ENCODE results near the gene CCDC150. TPM values are rescaled to one million over a fixed set of nuclear protein-coding genes. Genes with fewer than 3 reads are reported as not detected.

CCDC150 gene
- total RNA-seq, 1 experiment from 2014 or later, result 29.2 TPM

GRCh38 chr2:196592331-196592910, 47.1 kb upstream of the CCDC150 start:
- intact Hi-C loops (cut with micrococcal nuclease), result no loop called here

More at GRCh38 chr2:196592331-196592910, 47.1 kb upstream of the CCDC150 start:
- RAD21 ChIA-PET (ENCODE audit: low non-redundant PET in 1 of 2, low total read pairs in 2 of 2, uncharacterized antibody in 2 of 2, unreplicated experiment in 2 of 2), result no interaction called here
- DNase-seq (ENCODE audit: low read depth, low spot score) (no peak), ATAC-seq (peak; percentile 66)
- TF ChIP-seq YY1 (IDR thresholded peaks at IDR 0.05; ENCODE audit: extremely low read depth, insufficient replicate concordance, low read depth, low read length) (no peak), ATF3 (IDR thresholded peaks at IDR 0.05) (no peak), ZBTB33 (IDR thresholded peaks at IDR 0.05; ENCODE audit: extremely low read depth, insufficient replicate concordance, low read length) (no peak), POLR2A (IDR thresholded peaks at IDR 0.05; ENCODE audit: borderline replicate concordance, extremely low read depth, insufficient read depth, insufficient read length) (no peak), CTCF (IDR thresholded peaks at IDR 0.05 in 2 of 3, conservative IDR thresholded peaks at IDR 0.05 in 1 of 3; ENCODE audit: borderline replicate concordance in 1 of 3, insufficient read depth in 1 of 3, low read depth in 2 of 3, low read length in 2 of 3) (peak; percentile 5 to 37 (median 23); a peak in 3 of 6 replicates), FOSL1 (IDR thresholded peaks at IDR 0.05; ENCODE audit: low read depth) (no peak), SRF (IDR thresholded peaks at IDR 0.05; ENCODE audit: low read depth) (no peak), CEBPB (IDR thresholded peaks at IDR 0.05; ENCODE audit: low read depth) (no peak), SIN3A (IDR thresholded peaks at IDR 0.05; ENCODE audit: low read depth) (0 out of 2 replicates have a peak, but pooled peaks have one; percentile 19), RAD21 (IDR thresholded peaks at IDR 0.05; ENCODE audit: low read depth) (peak; percentile 22; the same call in 1 of the 2 replicates), POLR2AphosphoS5 (IDR thresholded peaks at IDR 0.05; ENCODE audit: low read depth, low read length) (peak; percentile 27; the same call in 1 of the 2 replicates)
- peaks cover 6 to 20% of the 10 kb centered on the region in 2 experiments; a peak in 3 of 4 replicates for H3K4me1 ChIP-seq (ENCODE audit: control insufficient read depth in 1 of 2, insufficient read depth in 2 of 2, low read length in 2 of 2)
- peak overlapping the region; percentile 56 to 68 for H3K4me3 ChIP-seq (replicated peaks in 1 of 2; ENCODE audit: low read depth in 1 of 2, low read length in 2 of 2)
- POLR2A ChIA-PET, result no interaction called here
- H3K27me3 ChIP-seq (ENCODE audit: insufficient read depth, low read length), result no peaks in the 10 kb centered on the region
- peak overlapping the region; percentile 55 for H3K27ac ChIP-seq (ENCODE audit: low read depth, low read length)
- no peaks in the 10 kb centered on the region for H3K9me2 ChIP-seq (ENCODE audit: insufficient read depth)
- no TSS peak for BruUV-seq (replicated peaks)
- H3K9me3 ChIP-seq (ENCODE audit: control insufficient read depth in 1 of 2, insufficient read depth in 1 of 2, low read depth in 1 of 2, low read length in 2 of 2), result no peaks in the 10 kb centered on the region
- H4K20me1 ChIP-seq (ENCODE audit: insufficient read depth), result no peaks in the 10 kb centered on the region
- H3K9ac ChIP-seq (ENCODE audit: low read length), result peak overlapping the region; percentile 66
- H3K79me2 ChIP-seq (ENCODE audit: insufficient read depth, low read length), result no peaks in the 10 kb centered on the region
- no peaks in the 10 kb centered on the region for H3K36me3 ChIP-seq (ENCODE audit: control insufficient read depth in 1 of 2, insufficient read depth in 2 of 2, low read length in 2 of 2)
- peak overlapping the region; percentile 1 for H2AFZ ChIP-seq (ENCODE audit: low read depth, low read length, poor library complexity, severe bottlenecking)
- peak overlapping the region; percentile 92 for H3K4me2 ChIP-seq (ENCODE audit: low read length)
- CTCF ChIA-PET, result no interaction called here
